HG03064 (cell line): ENCODE data around the gene OARD1.
A peak's percentile ranks its signal among the peaks of the same experiment; 100 is the strongest.
"Not testable (repeated sequence)": the region's sequence is repeated elsewhere in the genome, so short reads cannot be mapped to it uniquely, and the experiment has no call there.

ENCODE experiments used
- ATAC-seq: cut with Tn5 transposase; IDR thresholded peaks from one replicate; pipeline ENCODE4 v1.9.1; 2021; ENCODE audit warnings: low read depth; ENCODE audit not compliant: unreplicated experiment

OARD1 gene

GRCh38 chr6:41071923-41072835 is at the start of gene OARD1:
Gene OARD1 (minus strand): TSS chr6:41072356. CDS start chr6:41071634, 722 bp downstream.
- ATAC-seq, result peak; percentile 53

GRCh38 chr6:41120058-41120457 is 47.9 kb upstream of the OARD1 start:
- no peak for ATAC-seq

GRCh38 chr6:41119508-41119907 is 47.4 kb upstream of the OARD1 start:
- ATAC-seq, result no peak

GRCh38 chr6:41115027-41115426 is 42.9 kb upstream of the OARD1 start:
- not testable (repeated sequence) for ATAC-seq

GRCh38 chr6:41111017-41111416 is 38.9 kb upstream of the OARD1 start:
- ATAC-seq, result no peak

- no peak for ATAC-seq
Measured at GRCh38 chr6:41103847-41104246, 31.7 kb upstream of the OARD1 start.

- ATAC-seq, result no peak
Measured at GRCh38 chr6:41100871-41101287, 28.7 kb upstream of the OARD1 start.

- no peak for ATAC-seq
Measured at GRCh38 chr6:41098366-41098765, 26.2 kb upstream of the OARD1 start.

- no peak for ATAC-seq
Measured at GRCh38 chr6:41097467-41098090, 25.4 kb upstream of the OARD1 start.

- no peak for ATAC-seq
Measured at GRCh38 chr6:41093729-41094128, 21.6 kb upstream of the OARD1 start.

- ATAC-seq, result no peak
Measured at GRCh38 chr6:41092421-41093140, 20.4 kb upstream of the OARD1 start.

- ATAC-seq, result no peak
Measured at GRCh38 chr6:41090841-41091761, 18.9 kb upstream of the OARD1 start.

- no peak for ATAC-seq
Measured at GRCh38 chr6:41088451-41088850, 16.3 kb upstream of the OARD1 start.

- ATAC-seq, result no peak
Measured at GRCh38 chr6:41085182-41085581, 13.0 kb upstream of the OARD1 start.

GRCh38 chr6:41083072-41083471 is 10.9 kb upstream of the OARD1 start:
- ATAC-seq, result no peak

GRCh38 chr6:41080621-41081020 is 8.5 kb upstream of the OARD1 start:
- no peak for ATAC-seq

- no peak for ATAC-seq
Measured at GRCh38 chr6:41079080-41079479, 6.9 kb upstream of the OARD1 start.

- no peak for ATAC-seq
Measured at GRCh38 chr6:41078101-41078500, 5.9 kb upstream of the OARD1 start.

- no peak for ATAC-seq
Measured at GRCh38 chr6:41077536-41077935, 5.4 kb upstream of the OARD1 start.
